PC-9 (cell line): ENCODE measurements around the gene RAB31. TPM values are rescaled to one million over a fixed set of nuclear protein-coding genes. Genes with fewer than 3 reads are reported as not detected.

Experiments used
- BruUV-seq: library from RNA; stranded (reverse); fragments of 400-500 nt; replicated peaks from 2 replicates; lab custom pipeline; 2021; lab: Mats Ljungman, UMichigan
- CTCF ChIA-PET: fragments of 300-600 bp; sonication (Branson Sonifier 250); formaldehyde crosslinking; loops from one replicate; lab custom pipeline; 2022; ENCODE audit warnings: antibody characterized with exemption; lab: Charles Lee
- POLR2A ChIA-PET: fragments of 300-600 bp; sonication (Branson Sonifier 250); formaldehyde crosslinking; loops from one replicate; lab custom pipeline; 2022; ENCODE audit warnings: antibody characterized with exemption; ENCODE audit not compliant: unreplicated experiment; lab: Charles Lee
- DNase-seq, 2 experiments: peaks; one replicate each; pipeline versions ENCODE4 v3.0.0 to v3.0.0-alpha.2; 2015 to 2022; ENCODE audit warnings: mixed read lengths in 1 of 2
- H2AFZ ChIP-seq: fragments of 200-600 bp; sonication (generic); 2 replicates; pipeline ENCODE4 v1.8.1; 2017; ENCODE audit warnings: antibody characterized with exemption
- H3F3A ChIP-seq: fragments of 200-600 bp; sonication (generic); 2 replicates; pipeline ENCODE4 v1.8.1; 2017; ENCODE audit warnings: antibody characterized with exemption, mild to moderate bottlenecking, low read depth; ENCODE audit not compliant: insufficient read depth
- H3K27ac ChIP-seq: fragments of 200-600 bp; sonication (generic); 2 replicates; pipeline ENCODE4 v1.6.1; 2016; ENCODE audit warnings: mixed run types
- H3K27me3 ChIP-seq: fragments of 200-600 bp; sonication (generic); 2 replicates; pipeline ENCODE4 v1.6.1; 2016; ENCODE audit warnings: low read depth, mixed run types; ENCODE audit not compliant: insufficient read depth
- H3K36me3 ChIP-seq: fragments of 200-600 bp; sonication (generic); 2 replicates; pipeline ENCODE4 v1.6.1; 2016; ENCODE audit warnings: low read depth, mixed run types
- H3K4me1 ChIP-seq: fragments of 200-600 bp; sonication (generic); replicated peaks from 2 replicates; pipeline ENCODE4 v1.6.1; 2016; ENCODE audit warnings: mixed run types; ENCODE audit not compliant: insufficient read depth
- H3K4me2 ChIP-seq: fragments of 200-600 bp; sonication (generic); 2 replicates; pipeline ENCODE4 v1.6.1; 2017; ENCODE audit warnings: mixed run types
- H3K4me3 ChIP-seq: fragments of 200-600 bp; sonication (generic); 2 replicates; pipeline ENCODE4 v1.6.1; 2016; ENCODE audit warnings: mixed run types
- H3K79me2 ChIP-seq: fragments of 200-600 bp; sonication (generic); 2 replicates; pipeline ENCODE4 v1.6.1; 2017; ENCODE audit warnings: low read depth, mixed run types
- H3K9me2 ChIP-seq: fragments of 200-600 bp; sonication (generic); 2 replicates; pipeline ENCODE4 v1.8.1; 2017; ENCODE audit warnings: mild to moderate bottlenecking; ENCODE audit not compliant: insufficient read depth
- H3K9me3 ChIP-seq: fragments of 200-600 bp; sonication (generic); 2 replicates; pipeline ENCODE4 v1.8.1; 2016; ENCODE audit warnings: low read depth; ENCODE audit not compliant: insufficient read depth
- H4K20me1 ChIP-seq: fragments of 200-600 bp; sonication (generic); 2 replicates; pipeline ENCODE4 v1.8.1; 2017; ENCODE audit not compliant: insufficient read depth
- CTCF ChIP-seq: fragments of 200-600 bp; sonication (generic); conservative IDR thresholded peaks from 2 replicates; pipeline ENCODE4 v1.6.1; 2017; ENCODE audit warnings: mixed run types, antibody characterized with exemption, mild to moderate bottlenecking, moderate library complexity
- EZH2 ChIP-seq: fragments of 200-600 bp; sonication (generic); IDR thresholded peaks from 2 replicates; pipeline ENCODE4 v1.8.0; 2017; ENCODE audit warnings: antibody characterized with exemption, low read depth
- intact Hi-C: fragments of 100-400 bp; cut with micrococcal nuclease; formaldehyde crosslinking; loops from one replicate; pipeline ENCODE4 v1.10.0; 2022; ENCODE audit not compliant: unreplicated experiment
- total RNA-seq: library from RNA; stranded (reverse); gene quantifications from 2 replicates; pipeline ENCODE4 v1.2.3, GENCODE V29; 2021

Gene RAB31
- total RNA-seq, 1 experiment from 2014 or later = 51.0 TPM

GRCh38 chr18:9796011-9796410, 87.9 kb downstream of the RAB31 start:
- H3K4me2 ChIP-seq = no peak overlapping the region
- H3K9me3 ChIP-seq = peaks cover 8% of the 10 kb centered on the region; the same call in 1 of the 2 replicates
- no peak overlapping the region for H3K27ac ChIP-seq
- H3F3A ChIP-seq = no peaks in the 10 kb centered on the region; the same call in none of the 2 replicates
- no peaks in the 10 kb centered on the region for H3K4me1 ChIP-seq
- H3K9me2 ChIP-seq = no peaks in the 10 kb centered on the region
- H3K27me3 ChIP-seq = no peaks in the 10 kb centered on the region
- no peak for TF ChIP-seq CTCF
- TF ChIP-seq EZH2 = no peak
- H3K4me3 ChIP-seq = no peak overlapping the region
- no peak overlapping the region for H2AFZ ChIP-seq
- intact Hi-C loops = no loop called here
- no TSS peak for BruUV-seq
- ChIA-PET POLR2A (interaction anchor here (0.5 kb wide), 1 partner anchor 267 kb away, joined by 7 read pairs; no protein-coding TSS in a partner anchor), CTCF (no interaction called here)
- no peaks in the 10 kb centered on the region for H3K79me2 ChIP-seq
- no peaks in the 10 kb centered on the region for H4K20me1 ChIP-seq
- DNase-seq = no peak
- H3K36me3 ChIP-seq = peaks cover 16% of the 10 kb centered on the region; the same call in 1 of the 2 replicates

- no peak for DNase-seq
Measured at GRCh38 chr18:9796935-9797549, 88.9 kb downstream of the RAB31 start.

More at GRCh38 chr18:9796935-9797549, 88.9 kb downstream of the RAB31 start:
- ChIA-PET POLR2A (no interaction called here), CTCF (no interaction called here)
- Histone ChIP-seq H3K9me2 (no peaks in the 10 kb centered on the region), H3K36me3 (peaks cover 16% of the 10 kb centered on the region; the same call in 1 of the 2 replicates), H3F3A (no peaks in the 10 kb centered on the region; the same call in none of the 2 replicates), H3K79me2 (no peaks in the 10 kb centered on the region), H3K4me2 (no peak overlapping the region), H3K9me3 (peaks cover 8% of the 10 kb centered on the region; the same call in 1 of the 2 replicates), H2AFZ (no peak overlapping the region), H3K27ac (no peak overlapping the region), H3K4me3 (no peak overlapping the region), H4K20me1 (no peaks in the 10 kb centered on the region), H3K27me3 (no peaks in the 10 kb centered on the region), H3K4me1 (no peaks in the 10 kb centered on the region)
- BruUV-seq = no TSS peak
- intact Hi-C loops = no loop called here
- TF ChIP-seq EZH2 (no peak), CTCF (no peak)
